DOHH2 (cell line): Measurements from ENCODE around the gene PRKD3.

Experiments
- H3F3A ChIP-seq: fragments of 200-600 bp; sonication (generic), shearing (Covaris generic); 2 replicates; pipeline ENCODE4 v1.6.0; 2016; ENCODE audit warnings: antibody characterized with exemption, mild to moderate bottlenecking; ENCODE audit not compliant: control insufficient read depth, insufficient read depth
- H3K27ac ChIP-seq: fragments of 200-600 bp; sonication (generic); 2 replicates; pipeline ENCODE4 v1.5.1; 2014; ENCODE audit warnings: low read depth, mild to moderate bottlenecking, low read length, moderate library complexity
- H3K27me3 ChIP-seq: fragments of 200-600 bp; sonication (generic); 2 replicates; pipeline ENCODE4 v1.6.1; 2014; ENCODE audit warnings: mild to moderate bottlenecking, low read length, mixed read lengths; ENCODE audit not compliant: control insufficient read depth
- H3K36me3 ChIP-seq: fragments of 200-600 bp; sonication (generic); 2 replicates; pipeline ENCODE4 v1.6.1; 2014; ENCODE audit warnings: mild to moderate bottlenecking, low read length, moderate library complexity, mixed read lengths; ENCODE audit not compliant: control insufficient read depth
- H3K4me1 ChIP-seq: fragments of 200-600 bp; sonication (generic); 2 replicates; pipeline ENCODE4 v1.6.1; 2014; ENCODE audit warnings: mild to moderate bottlenecking, low read length, mixed read lengths; ENCODE audit not compliant: control insufficient read depth
- H3K4me2 ChIP-seq: fragments of 200-600 bp; sonication (generic); 2 replicates; pipeline ENCODE4 v1.6.0; 2014; ENCODE audit warnings: mild to moderate bottlenecking, low read length, moderate library complexity
- H3K4me3 ChIP-seq: fragments of 200-600 bp; sonication (generic); 2 replicates; pipeline ENCODE4 v1.5.1; 2014; ENCODE audit warnings: mild to moderate bottlenecking, low read length, mixed read lengths
- H3K79me2 ChIP-seq: fragments of 200-600 bp; sonication (generic); 2 replicates; pipeline ENCODE4 v1.6.1; 2014; ENCODE audit warnings: mild to moderate bottlenecking, low read length, mixed read lengths; ENCODE audit not compliant: control insufficient read depth
- H3K9me2 ChIP-seq: fragments of 200-600 bp; sonication (generic); replicated peaks from 2 replicates; pipeline ENCODE4 v1.6.1; 2014; ENCODE audit warnings: mild to moderate bottlenecking, low read length, mixed read lengths; ENCODE audit not compliant: control insufficient read depth
- H3K9me3 ChIP-seq: fragments of 200-600 bp; sonication (generic); 2 replicates; pipeline ENCODE4 v1.6.1; 2014; ENCODE audit warnings: antibody characterized with exemption, low read length, mixed read lengths; ENCODE audit not compliant: control insufficient read depth, insufficient read depth
- H4K20me1 ChIP-seq: fragments of 200-600 bp; sonication (generic); 2 replicates; pipeline ENCODE4 v1.6.0; 2014; ENCODE audit warnings: low read depth, mild to moderate bottlenecking, antibody characterized with exemption, low read length, moderate library complexity; ENCODE audit not compliant: control insufficient read depth, insufficient read depth
- CTCF ChIP-seq: fragments of 200-600 bp; sonication (generic); IDR thresholded peaks from one replicate; pipeline ENCODE4 v1.5.1; 2014; ENCODE audit warnings: antibody characterized with exemption, mild to moderate bottlenecking, low read depth, low read length; ENCODE audit not compliant: poor library complexity, severe bottlenecking
- EZH2phosphoT487 ChIP-seq: fragments of 200-600 bp; sonication (generic); IDR thresholded peaks from 2 replicates; pipeline ENCODE4 v1.6.1; 2017; ENCODE audit warnings: borderline replicate concordance, mild to moderate bottlenecking, antibody characterized with exemption, low read length, moderate library complexity, mixed read lengths

PRKD3 gene

GRCh38 chr2:37333256-37333655 lies 8.6 kb upstream of the PRKD3 start:
- H3K27me3 ChIP-seq = no peaks in the 10 kb centered on the region
- no peaks in the 10 kb centered on the region for H3K79me2 ChIP-seq
- H3F3A ChIP-seq = 0 out of 2 replicates have a peak, but pooled peaks cover 6% of the 10 kb centered on the region
- no peaks in the 10 kb centered on the region for H4K20me1 ChIP-seq
- H3K4me2 ChIP-seq = peak overlapping the region; percentile 48
- H3K27ac ChIP-seq = no peak overlapping the region
- H3K9me2 ChIP-seq = no peaks in the 10 kb centered on the region
- H3K36me3 ChIP-seq = no peaks in the 10 kb centered on the region
- peaks cover 56% of the 10 kb centered on the region for H3K4me1 ChIP-seq
- H3K4me3 ChIP-seq = peak overlapping the region; percentile 13; the same call in 1 of the 2 replicates
- TF ChIP-seq CTCF (no peak), EZH2phosphoT487 (no peak)
- no peaks in the 10 kb centered on the region for H3K9me3 ChIP-seq

GRCh38 chr2:37332560-37332959 lies 7.9 kb upstream of the PRKD3 start:
- peaks cover 49% of the 10 kb centered on the region for H3K4me1 ChIP-seq
- peak overlapping the region; percentile 48 for H3K4me2 ChIP-seq

GRCh38 chr2:37330681-37331080 lies 6.0 kb upstream of the PRKD3 start:
- Histone ChIP-seq H3F3A (peaks cover 15% of the 10 kb centered on the region), H3K4me1 (peaks cover 36% of the 10 kb centered on the region), H3K27ac (no peak overlapping the region), H3K9me3 (no peaks in the 10 kb centered on the region), H4K20me1 (no peaks in the 10 kb centered on the region), H3K4me2 (no peak overlapping the region), H3K4me3 (no peak overlapping the region), H3K9me2 (no peaks in the 10 kb centered on the region), H3K79me2 (no peaks in the 10 kb centered on the region), H3K36me3 (no peaks in the 10 kb centered on the region), H3K27me3 (peaks cover 1% of the 10 kb centered on the region)
- TF ChIP-seq EZH2phosphoT487 (no peak), CTCF (no peak)

More at GRCh38 chr2:37332560-37332959, 7.9 kb upstream of the PRKD3 start:
- Histone ChIP-seq H3K9me2 (no peaks in the 10 kb centered on the region), H3K27me3 (no peaks in the 10 kb centered on the region), H4K20me1 (no peaks in the 10 kb centered on the region), H3F3A (0 out of 2 replicates have a peak, but pooled peaks cover 2% of the 10 kb centered on the region), H3K4me3 (no peak overlapping the region), H3K27ac (no peak overlapping the region), H3K79me2 (no peaks in the 10 kb centered on the region), H3K9me3 (no peaks in the 10 kb centered on the region), H3K36me3 (no peaks in the 10 kb centered on the region)
- no peak for TF ChIP-seq CTCF
- no peak for TF ChIP-seq EZH2phosphoT487
